SKM-1 (cell line): ENCODE results near the gene PHYHIPL.

Source experiments
- DNase-seq: peaks from one replicate; lab custom pipeline; 2025; ENCODE audit not compliant: unreplicated experiment; lab: John Stamatoyannopoulos, UW

The PHYHIPL gene

DNA sequence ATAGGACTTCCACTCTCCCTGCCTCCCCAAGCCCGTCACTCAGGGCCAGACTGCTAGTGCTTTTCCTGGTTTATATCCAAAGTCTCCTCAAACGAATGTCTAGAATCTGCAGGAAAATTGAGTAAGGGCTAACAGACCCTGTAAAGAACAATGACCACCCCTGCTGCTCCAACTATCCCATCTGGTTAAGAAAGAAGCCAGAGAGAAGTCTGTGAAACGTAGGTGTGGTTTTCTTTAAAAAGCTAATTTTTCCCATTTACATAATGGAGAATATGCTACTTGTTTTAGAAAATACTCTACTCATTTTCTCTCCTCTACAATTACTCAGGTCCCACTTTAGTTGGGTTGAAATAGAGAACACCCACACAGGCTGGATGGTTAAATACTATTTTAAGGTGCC lies 113.4 kb downstream of the PHYHIPL start:
- no peak for DNase-seq

DNA sequence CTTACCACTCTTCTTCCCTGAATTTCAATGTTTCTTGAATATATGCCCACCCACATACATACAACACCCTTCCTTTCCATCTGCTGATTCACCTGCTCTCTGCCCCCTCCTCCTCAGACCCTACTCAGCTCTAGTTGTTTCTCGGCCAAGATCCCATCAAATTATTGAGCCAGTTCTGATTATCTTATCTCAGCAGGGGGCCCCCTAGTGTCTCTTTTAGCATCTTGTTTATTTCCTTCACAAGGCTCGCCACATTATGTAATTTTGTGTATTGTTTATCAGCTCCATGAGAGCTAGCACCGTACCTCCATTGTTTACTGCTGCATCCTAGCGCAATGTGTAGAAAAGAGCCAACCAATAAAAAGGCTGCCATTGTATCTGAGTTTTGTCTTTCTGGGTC lies 114.0 kb downstream of the PHYHIPL start:
- DNase-seq = no peak
